Subcutaneous preadipocyte (primary cell): Measurements from ENCODE around the gene FAM163A. TPM values are rescaled to one million over a fixed set of nuclear protein-coding genes. Genes with fewer than 3 reads are reported as not detected.

ENCODE experiments used
- total RNA-seq: library from RNA; depleted of rRNA; stranded (reverse); fragments of >200 nt; gene quantifications from 2 replicates; pipeline ENCODE4 v1.2.3, GENCODE V29; 2012

FAM163A gene
- total RNA-seq: not detected in 2 replicates

DNA sequence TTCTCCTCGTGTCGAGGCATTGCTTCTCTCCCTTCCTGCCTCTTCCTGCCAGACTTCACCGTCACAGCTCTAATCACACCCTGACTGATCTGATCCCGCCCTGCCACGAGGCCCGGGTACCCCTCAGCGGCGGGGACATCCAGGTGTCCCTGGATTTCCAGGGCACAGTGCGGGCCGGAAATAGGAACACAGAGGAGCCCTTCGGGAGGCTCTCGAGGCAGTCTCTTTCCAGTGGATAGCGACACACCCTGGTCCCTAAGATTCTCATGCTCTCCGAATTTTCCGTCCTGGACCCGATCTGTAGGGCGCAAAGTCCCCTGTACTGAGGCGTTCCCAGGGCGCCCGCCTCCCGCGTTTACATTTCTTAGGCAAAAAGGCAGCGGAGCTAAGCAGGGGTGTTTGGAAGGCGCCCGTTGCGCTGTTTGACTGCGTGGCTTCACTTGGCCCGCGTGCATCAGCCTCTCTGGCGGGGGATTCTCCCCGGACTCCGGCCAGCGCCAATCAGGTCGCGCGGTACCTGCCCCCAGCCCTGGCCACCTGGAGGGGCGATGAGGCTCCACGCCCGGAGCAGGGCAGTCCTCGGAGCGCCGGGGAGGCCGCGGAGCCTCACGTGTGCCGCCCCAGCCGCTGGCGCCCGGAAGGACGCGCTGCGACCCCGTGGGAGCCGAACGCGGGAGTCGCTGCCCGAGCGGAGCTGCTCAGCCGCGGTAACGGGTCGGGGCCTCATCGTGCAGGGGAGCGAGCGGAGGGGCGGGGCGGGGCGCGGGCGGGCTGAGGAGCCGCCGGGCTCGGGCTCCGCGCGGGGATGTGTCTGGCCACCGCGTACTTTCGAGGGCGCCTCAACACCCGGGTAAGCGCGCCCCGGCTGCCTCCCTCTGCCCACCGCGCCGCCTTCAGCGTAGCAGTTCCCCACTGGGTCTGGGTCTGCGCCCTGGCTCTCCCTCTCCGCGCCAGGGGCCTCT, at the start of gene FAM163A:
Gene FAM163A (plus strand): TSS at position 575 of the 962 bp plus-strand sequence. CDS start 69,807 bp downstream, outside the sequence.

Other genes starting within 250 kb of the FAM163A start
- not detected in 2 replicates for gene NPHS2, start 167.3 kb upstream of the FAM163A start, total RNA-seq
- not detected in 2 replicates for gene TDRD5, start 151.5 kb upstream of the FAM163A start, total RNA-seq
- 76.8 and 104 TPM in 2 replicates for gene TOR1AIP2, start 134.5 kb downstream of the FAM163A start, total RNA-seq
- gene TOR1AIP1, start 139.0 kb downstream of the FAM163A start, total RNA-seq: 37.7 and 38.9 TPM in 2 replicates
- 49.2 and 60.6 TPM in 2 replicates for gene CEP350, start 211.5 kb downstream of the FAM163A start, total RNA-seq